Tibial artery (tissue), 4 donors: ENCODE measurements around the gene RADIL.

Experiments
- DNase-seq, 2 donors: peaks; one replicate each; pipeline ENCODE4 v3.0.0-alpha.2; 2019
- H3K27ac ChIP-seq, 2 donors: fragments of 200-600 bp; sonication (generic) in 1 of 2; 1 replicate in 1 of 2; 2 replicates in 1 of 2; pipeline ENCODE4 v1.5.1; 2018 to 2019; ENCODE audit warnings: mild to moderate bottlenecking in 1 of 2
- H3K27me3 ChIP-seq, 2 donors: fragments of 200-600 bp; sonication (generic) in 1 of 2; one replicate each; pipeline versions ENCODE4 v1.5.1 to v1.6.0; 2016 to 2019
- H3K36me3 ChIP-seq, 3 donors: fragments of 200-600 bp; sonication (generic) in 2 of 3; one replicate each; pipeline ENCODE4 v1.5.1; 2016 to 2019; ENCODE audit warnings: mild to moderate bottlenecking in 2 of 3
- H3K4me1 ChIP-seq, 4 donors: fragments of 200-600 bp; sonication (generic) in 2 of 4; 1 replicate in 3 of 4; 2 replicates in 1 of 4; pipeline ENCODE4 v1.5.1; 2016 to 2019
- H3K4me3 ChIP-seq, 2 donors: fragments of 200-600 bp; sonication (generic) in 1 of 2; 1 replicate in 1 of 2; 2 replicates in 1 of 2; pipeline ENCODE4 v1.5.1; 2018 to 2019; ENCODE audit warnings: mild to moderate bottlenecking in 2 of 2
- H3K9me3 ChIP-seq, 3 donors: fragments of 200-600 bp; sonication (generic) in 1 of 3; one replicate each; pipeline ENCODE4 v1.5.1; 2016 to 2019
- intact Hi-C: fragments of 100-400 bp; cut with DNase I; formaldehyde crosslinking; loops from one replicate; pipeline ENCODE4 v1.15.0; 2023; ENCODE audit warnings: low total_unique reads
- TF ChIP-seq, protein P1 (sequence below), 2 experiments: fragments of 200-600 bp in 1 of 2; fragments of 450-650 bp in 1 of 2; IDR thresholded peaks; one replicate each; pipeline ENCODE4 v1.5.1; 2017 to 2019; ENCODE audit warnings: antibody characterized with exemption in 2 of 2, mild to moderate bottlenecking in 1 of 2, moderate library complexity in 1 of 2

The RADIL gene

GRCh38 chr7:4787947-4788626 lies 95.4 kb downstream of the RADIL start:
- intact Hi-C loops = no loop called here
- Histone ChIP-seq H3K9me3 (no peaks in the 10 kb centered on the region), H3K4me1 (peaks cover 0 to 7% (median 2%) of the 10 kb centered on the region in 4 donors), H3K4me3 (no peak overlapping the region), H3K27ac (no peak overlapping the region), H3K27me3 (no peaks in the 10 kb centered on the region), H3K36me3 (peaks cover 73 to 92% (median 92%) of the 10 kb centered on the region in 3 donors)
- DNase-seq = no peak
- TF ChIP-seq, protein P1, sequence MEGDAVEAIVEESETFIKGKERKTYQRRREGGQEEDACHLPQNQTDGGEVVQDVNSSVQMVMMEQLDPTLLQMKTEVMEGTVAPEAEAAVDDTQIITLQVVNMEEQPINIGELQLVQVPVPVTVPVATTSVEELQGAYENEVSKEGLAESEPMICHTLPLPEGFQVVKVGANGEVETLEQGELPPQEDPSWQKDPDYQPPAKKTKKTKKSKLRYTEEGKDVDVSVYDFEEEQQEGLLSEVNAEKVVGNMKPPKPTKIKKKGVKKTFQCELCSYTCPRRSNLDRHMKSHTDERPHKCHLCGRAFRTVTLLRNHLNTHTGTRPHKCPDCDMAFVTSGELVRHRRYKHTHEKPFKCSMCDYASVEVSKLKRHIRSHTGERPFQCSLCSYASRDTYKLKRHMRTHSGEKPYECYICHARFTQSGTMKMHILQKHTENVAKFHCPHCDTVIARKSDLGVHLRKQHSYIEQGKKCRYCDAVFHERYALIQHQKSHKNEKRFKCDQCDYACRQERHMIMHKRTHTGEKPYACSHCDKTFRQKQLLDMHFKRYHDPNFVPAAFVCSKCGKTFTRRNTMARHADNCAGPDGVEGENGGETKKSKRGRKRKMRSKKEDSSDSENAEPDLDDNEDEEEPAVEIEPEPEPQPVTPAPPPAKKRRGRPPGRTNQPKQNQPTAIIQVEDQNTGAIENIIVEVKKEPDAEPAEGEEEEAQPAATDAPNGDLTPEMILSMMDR (IDR thresholded peaks at IDR 0.05) = no peak

GRCh38 chr7:4787541-4787940 lies 96.0 kb downstream of the RADIL start:
- no peak overlapping the region for H3K27ac ChIP-seq
- no peaks in the 10 kb centered on the region for H3K9me3 ChIP-seq
- no peak for DNase-seq
- H3K27me3 ChIP-seq = no peaks in the 10 kb centered on the region
- H3K36me3 ChIP-seq = peaks cover 79 to 97% (median 94%) of the 10 kb centered on the region in 3 donors
- H3K4me3 ChIP-seq = no peak overlapping the region
- intact Hi-C loops = no loop called here
- peaks cover 0 to 3% (median 1%) of the 10 kb centered on the region in 4 donors for H3K4me1 ChIP-seq
- TF ChIP-seq, protein P1 (IDR thresholded peaks at IDR 0.05) = no peak

GRCh38 chr7:4786015-4786414 lies 97.5 kb downstream of the RADIL start:
- Histone ChIP-seq H3K27me3 (no peaks in the 10 kb centered on the region), H3K4me1 (no peaks in the 10 kb centered on the region), H3K9me3 (no peaks in the 10 kb centered on the region), H3K27ac (no peak overlapping the region), H3K36me3 (peaks cover 89 to 100% (median 97%) of the 10 kb centered on the region in 3 donors), H3K4me3 (no peak overlapping the region)
- TF ChIP-seq, protein P1 (IDR thresholded peaks at IDR 0.05) = no peak
- intact Hi-C loops = no loop called here
- no peak for DNase-seq

GRCh38 chr7:4785371-4785770 lies 98.1 kb downstream of the RADIL start:
- DNase-seq = no peak
- no peaks in the 10 kb centered on the region for H3K9me3 ChIP-seq
- TF ChIP-seq, protein P1 (IDR thresholded peaks at IDR 0.05) = no peak
- no peak overlapping the region for H3K4me3 ChIP-seq
- intact Hi-C loops = no loop called here
- peaks cover 84 to 97% (median 96%) of the 10 kb centered on the region in 3 donors for H3K36me3 ChIP-seq
- H3K4me1 ChIP-seq = no peaks in the 10 kb centered on the region
- no peaks in the 10 kb centered on the region for H3K27me3 ChIP-seq
- no peak overlapping the region for H3K27ac ChIP-seq

DNA sequence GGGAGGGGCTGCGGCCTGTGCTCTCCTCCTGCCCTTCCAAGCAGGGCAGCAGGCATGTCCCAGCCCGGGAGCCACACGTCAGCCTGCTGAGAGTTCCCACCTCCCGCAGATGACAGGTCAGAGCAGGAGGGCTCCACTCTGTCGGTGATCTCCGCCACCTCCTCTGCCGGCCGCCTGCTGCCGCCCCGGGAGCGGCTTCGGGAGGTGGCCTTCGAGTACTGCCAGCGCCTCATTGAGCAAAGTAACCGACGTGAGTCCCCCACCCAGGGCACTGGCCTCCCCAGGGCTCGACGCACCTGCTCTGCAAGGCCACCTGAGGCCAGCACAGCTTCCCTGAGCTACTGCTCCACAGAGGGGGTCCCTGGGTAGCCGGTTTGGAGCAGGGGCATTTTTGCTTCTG lies 98.7 kb downstream of the RADIL start:
- no peak overlapping the region for H3K4me3 ChIP-seq
- H3K9me3 ChIP-seq = no peaks in the 10 kb centered on the region
- no peaks in the 10 kb centered on the region for H3K4me1 ChIP-seq
- peaks cover 80 to 91% (median 91%) of the 10 kb centered on the region in 3 donors for H3K36me3 ChIP-seq
- H3K27ac ChIP-seq = no peak overlapping the region
- DNase-seq = no peak
- TF ChIP-seq, protein P1 (IDR thresholded peaks at IDR 0.05) = no peak
- H3K27me3 ChIP-seq = no peaks in the 10 kb centered on the region
- intact Hi-C loops = no loop called here
